K562 (cell line): ENCODE measurements around the gene DGCR8. TPM values are rescaled to one million over a fixed set of nuclear protein-coding genes. Genes with fewer than 3 reads are reported as not detected.

Experiments
- COPS2 ChIP-seq: fragments of 450-650 bp; conservative IDR thresholded peaks from 2 replicates; pipeline ENCODE4 v1.6.1; 2016; ENCODE audit warnings: mild to moderate bottlenecking, moderate library complexity
- FIP1L1 ChIP-seq: fragments of 200-400 bp; formaldehyde crosslinking; IDR thresholded peaks from 2 replicates; pipeline ENCODE4 v1.6.1; 2018; ENCODE audit warnings: mild to moderate bottlenecking, low read depth, low read length; ENCODE audit not compliant: poor library complexity, severe bottlenecking
- FOXK1 ChIP-seq: sonication (generic); formaldehyde crosslinking; IDR thresholded peaks from 2 replicates; pipeline ENCODE4 v1.8.0; 2022; ENCODE audit warnings: missing genetic modification reagents, mild to moderate bottlenecking, borderline replicate concordance
- KLF1 ChIP-seq: fragments of 450-650 bp; IDR thresholded peaks from 2 replicates; pipeline ENCODE4 v1.6.1; 2016; ENCODE audit warnings: missing genetic modification characterization, missing compliant biosample characterization
- L3MBTL2 ChIP-seq: fragments of 450-650 bp; IDR thresholded peaks from 2 replicates; pipeline ENCODE4 v1.6.1; 2016; ENCODE audit warnings: mild to moderate bottlenecking, moderate library complexity
- MAFK ChIP-seq: IDR thresholded peaks from 2 replicates; pipeline ENCODE4 v1.6.1; 2011; ENCODE audit warnings: low read length, improper control_type of control experiment
- MCM7 ChIP-seq, 2 experiments: fragments of 450-650 bp; IDR thresholded peaks; 2 replicates each; pipeline ENCODE4 v1.6.1; 2016 to 2018
- RBFOX2 ChIP-seq: fragments of 200-400 bp; formaldehyde crosslinking; IDR thresholded peaks from 2 replicates; pipeline ENCODE4 v1.6.1; 2017; ENCODE audit warnings: low read depth, mild to moderate bottlenecking, low read length, moderate library complexity
- TEAD2 ChIP-seq: fragments of 450-650 bp; IDR thresholded peaks from 2 replicates; pipeline ENCODE4 v1.6.1; 2016; ENCODE audit warnings: missing genetic modification characterization, control low read depth, missing compliant biosample characterization
- YY1 ChIP-seq, 3 experiments: IDR thresholded peaks; 2 replicates each; pipeline ENCODE4 v1.6.1; 2011; ENCODE audit warnings: low read length in 2 of 3, mild to moderate bottlenecking in 2 of 3, moderate library complexity in 2 of 3, borderline replicate concordance in 1 of 3, control low read depth in 1 of 3, low read depth in 1 of 3; ENCODE audit not compliant: insufficient read depth in 3 of 3, insufficient replicate concordance in 2 of 3, control insufficient read depth in 1 of 3, insufficient read length in 1 of 3; ENCODE audit errors: extremely low read depth in 1 of 3
- ZNF23 ChIP-seq: fragments of 250-450 bp; sonication (Bioruptor Pico); IDR thresholded peaks from 2 replicates; pipeline ENCODE4 v1.4.0; 2020; ENCODE audit warnings: mild to moderate bottlenecking
- ZNF3 ChIP-seq: fragments of 250-450 bp; sonication (Bioruptor Pico); IDR thresholded peaks from 2 replicates; pipeline ENCODE4 v1.5.0; 2021; ENCODE audit warnings: mild to moderate bottlenecking, moderate library complexity
- ZNF76 ChIP-seq: fragments of 250-450 bp; sonication (Bioruptor Pico); IDR thresholded peaks from 2 replicates; pipeline ENCODE4 v1.4.0; 2020; ENCODE audit warnings: mild to moderate bottlenecking, moderate library complexity, borderline replicate concordance
- polyA plus RNA-seq, 8 experiments: library from polyadenylated mRNA; depleted of rRNA in 4 of 8; stranded (reverse) in 5 of 8; unstranded in 3 of 8; fragments of >200 nt; fragmentation: Nextera tagmentation in 2 of 8; fragmentation: Illumina TruSeq in 1 of 8; extraction: Ambion mirVana in 2 of 8; extraction: Trizol in 1 of 8; gene quantifications; 2 replicates each; pipeline versions ENCODE4 v1.2.1 to v1.2.3, GENCODE V29; 2011 to 2014; ENCODE audit warnings: inconsistent platforms in 1 of 8, missing spikeins in 1 of 8
- total RNA-seq, 7 experiments: library from RNA; depleted of rRNA in 6 of 7; stranded (reverse); fragments of >200 nt in 6 of 7; fragmentation: Illumina TruSeq in 2 of 7; extraction: Trizol in 2 of 7; gene quantifications; 2 replicates each; pipeline versions ENCODE4 v1.2.1 to v1.2.3, GENCODE V29; 2011 to 2021; ENCODE audit warnings: low replicate concordance in 1 of 7
- TF ChIP-seq, protein P1 (sequence below), 2 experiments: fragments of 450-650 bp; formaldehyde crosslinking in 1 of 2; IDR thresholded peaks; 2 replicates each; pipeline versions ENCODE4 v1.4.0 to v1.6.1; 2014 to 2020; ENCODE audit warnings: mild to moderate bottlenecking in 2 of 2, borderline replicate concordance in 1 of 2, low read depth in 1 of 2
- TF ChIP-seq, protein P2 (sequence below), 2 experiments: IDR thresholded peaks in 1 of 2; conservative IDR thresholded peaks in 1 of 2; 2 replicates each; pipeline ENCODE4 v1.6.1; 2016; ENCODE audit warnings: low read depth in 2 of 2, mild to moderate bottlenecking in 1 of 2, missing compliant biosample characterization in 1 of 2, missing genetic modification characterization in 1 of 2, moderate library complexity in 1 of 2
- TF ChIP-seq, protein P3 (sequence below): fragments of 450-650 bp; IDR thresholded peaks from 2 replicates; pipeline ENCODE4 v1.6.1; 2016

Gene DGCR8
- total and polyA plus RNA-seq, 9 of the 15 experiments (the other 6 are each of a cell fraction or from before 2014, with no cell fraction given) = 5.9 to 144 (median 80.1) TPM

DNA sequence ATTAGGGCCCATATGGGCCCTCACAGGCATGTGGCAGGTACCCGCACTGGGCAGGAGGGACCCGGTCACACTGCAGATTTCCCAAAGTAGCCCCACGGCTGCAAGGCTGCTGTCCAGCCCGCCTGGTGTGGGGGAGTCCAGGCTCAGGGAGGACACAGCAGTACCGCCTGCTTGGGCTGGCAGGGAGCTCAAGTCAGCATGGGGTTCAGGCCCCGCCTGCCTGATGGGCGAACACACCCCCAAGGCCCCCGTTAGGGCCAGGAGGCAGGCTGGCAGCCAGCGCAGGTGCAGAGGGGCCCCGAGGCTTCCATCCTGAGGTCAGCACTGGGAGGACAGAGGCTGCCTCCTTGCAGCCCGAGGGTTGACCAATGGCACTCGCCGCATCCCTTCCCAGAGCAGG lies 57.1 kb downstream of the DGCR8 start (continued):
- TF ChIP-seq, protein P1, sequence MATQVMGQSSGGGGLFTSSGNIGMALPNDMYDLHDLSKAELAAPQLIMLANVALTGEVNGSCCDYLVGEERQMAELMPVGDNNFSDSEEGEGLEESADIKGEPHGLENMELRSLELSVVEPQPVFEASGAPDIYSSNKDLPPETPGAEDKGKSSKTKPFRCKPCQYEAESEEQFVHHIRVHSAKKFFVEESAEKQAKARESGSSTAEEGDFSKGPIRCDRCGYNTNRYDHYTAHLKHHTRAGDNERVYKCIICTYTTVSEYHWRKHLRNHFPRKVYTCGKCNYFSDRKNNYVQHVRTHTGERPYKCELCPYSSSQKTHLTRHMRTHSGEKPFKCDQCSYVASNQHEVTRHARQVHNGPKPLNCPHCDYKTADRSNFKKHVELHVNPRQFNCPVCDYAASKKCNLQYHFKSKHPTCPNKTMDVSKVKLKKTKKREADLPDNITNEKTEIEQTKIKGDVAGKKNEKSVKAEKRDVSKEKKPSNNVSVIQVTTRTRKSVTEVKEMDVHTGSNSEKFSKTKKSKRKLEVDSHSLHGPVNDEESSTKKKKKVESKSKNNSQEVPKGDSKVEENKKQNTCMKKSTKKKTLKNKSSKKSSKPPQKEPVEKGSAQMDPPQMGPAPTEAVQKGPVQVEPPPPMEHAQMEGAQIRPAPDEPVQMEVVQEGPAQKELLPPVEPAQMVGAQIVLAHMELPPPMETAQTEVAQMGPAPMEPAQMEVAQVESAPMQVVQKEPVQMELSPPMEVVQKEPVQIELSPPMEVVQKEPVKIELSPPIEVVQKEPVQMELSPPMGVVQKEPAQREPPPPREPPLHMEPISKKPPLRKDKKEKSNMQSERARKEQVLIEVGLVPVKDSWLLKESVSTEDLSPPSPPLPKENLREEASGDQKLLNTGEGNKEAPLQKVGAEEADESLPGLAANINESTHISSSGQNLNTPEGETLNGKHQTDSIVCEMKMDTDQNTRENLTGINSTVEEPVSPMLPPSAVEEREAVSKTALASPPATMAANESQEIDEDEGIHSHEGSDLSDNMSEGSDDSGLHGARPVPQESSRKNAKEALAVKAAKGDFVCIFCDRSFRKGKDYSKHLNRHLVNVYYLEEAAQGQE (IDR thresholded peaks at IDR 0.05; ENCODE audit: borderline replicate concordance) = peak; percentile 14; the same call in 1 of the 2 replicates
- TF ChIP-seq, protein P1 (CRISPR knock-in tag; IDR thresholded peaks at IDR 0.05; ENCODE audit: low read depth) = no peak
- no peak for TF ChIP-seq ZNF76 (CRISPR knock-in tag)
- TF ChIP-seq, protein P2, sequence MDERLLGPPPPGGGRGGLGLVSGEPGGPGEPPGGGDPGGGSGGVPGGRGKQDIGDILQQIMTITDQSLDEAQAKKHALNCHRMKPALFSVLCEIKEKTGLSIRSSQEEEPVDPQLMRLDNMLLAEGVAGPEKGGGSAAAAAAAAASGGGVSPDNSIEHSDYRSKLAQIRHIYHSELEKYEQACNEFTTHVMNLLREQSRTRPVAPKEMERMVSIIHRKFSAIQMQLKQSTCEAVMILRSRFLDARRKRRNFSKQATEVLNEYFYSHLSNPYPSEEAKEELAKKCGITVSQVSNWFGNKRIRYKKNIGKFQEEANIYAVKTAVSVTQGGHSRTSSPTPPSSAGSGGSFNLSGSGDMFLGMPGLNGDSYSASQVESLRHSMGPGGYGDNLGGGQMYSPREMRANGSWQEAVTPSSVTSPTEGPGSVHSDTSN (CRISPR knock-in tag; IDR thresholded peaks at IDR 0.05; ENCODE audit: low read depth) = no peak
- TF ChIP-seq, protein P2 (tag; conservative IDR thresholded peaks at IDR 0.05; ENCODE audit: low read depth) = no peak
- TF ChIP-seq, protein P3, sequence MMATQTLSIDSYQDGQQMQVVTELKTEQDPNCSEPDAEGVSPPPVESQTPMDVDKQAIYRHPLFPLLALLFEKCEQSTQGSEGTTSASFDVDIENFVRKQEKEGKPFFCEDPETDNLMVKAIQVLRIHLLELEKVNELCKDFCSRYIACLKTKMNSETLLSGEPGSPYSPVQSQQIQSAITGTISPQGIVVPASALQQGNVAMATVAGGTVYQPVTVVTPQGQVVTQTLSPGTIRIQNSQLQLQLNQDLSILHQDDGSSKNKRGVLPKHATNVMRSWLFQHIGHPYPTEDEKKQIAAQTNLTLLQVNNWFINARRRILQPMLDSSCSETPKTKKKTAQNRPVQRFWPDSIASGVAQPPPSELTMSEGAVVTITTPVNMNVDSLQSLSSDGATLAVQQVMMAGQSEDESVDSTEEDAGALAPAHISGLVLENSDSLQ = no peak
- no peak for TF ChIP-seq FOXK1 (CRISPR knock-in tag)
- TF ChIP-seq COPS2 = no peak
- TF ChIP-seq KLF1 = 0 out of 2 replicates have a peak, but pooled peaks have one; percentile 33
- TF ChIP-seq MAFK = no peak
- TF ChIP-seq TEAD2 = no peak
- TF ChIP-seq L3MBTL2 = no peak
- TF ChIP-seq ZNF3 (CRISPR knock-in tag) = no peak
- TF ChIP-seq MCM7 (IDR thresholded peaks at IDR 0.05) = no peak
- no peak for TF ChIP-seq ZNF23 (CRISPR knock-in tag)
- TF ChIP-seq RBFOX2 = no peak
- peak; percentile 11 for TF ChIP-seq FIP1L1
- peak in 1 of 3 experiments; percentile 2 for TF ChIP-seq YY1 (IDR thresholded peaks at IDR 0.05; ENCODE audit: borderline replicate concordance in 1 of 3, control insufficient read depth in 1 of 3, extremely low read depth in 1 of 3, insufficient read depth in 3 of 3, insufficient read length in 1 of 3, insufficient replicate concordance in 2 of 3, low read depth in 1 of 3, low read length in 2 of 3)
